CMK (cell line): ENCODE results near the gene AGGF1.
"Not testable (repeated sequence)": the region's sequence is repeated elsewhere in the genome, so short reads cannot be mapped to it uniquely, and the experiment has no call there.

Experiments
- DNase-seq: peaks from one replicate; pipeline ENCODE4 v3.0.0-alpha.2; 2010; ENCODE audit warnings: low read depth

Gene AGGF1

DNA sequence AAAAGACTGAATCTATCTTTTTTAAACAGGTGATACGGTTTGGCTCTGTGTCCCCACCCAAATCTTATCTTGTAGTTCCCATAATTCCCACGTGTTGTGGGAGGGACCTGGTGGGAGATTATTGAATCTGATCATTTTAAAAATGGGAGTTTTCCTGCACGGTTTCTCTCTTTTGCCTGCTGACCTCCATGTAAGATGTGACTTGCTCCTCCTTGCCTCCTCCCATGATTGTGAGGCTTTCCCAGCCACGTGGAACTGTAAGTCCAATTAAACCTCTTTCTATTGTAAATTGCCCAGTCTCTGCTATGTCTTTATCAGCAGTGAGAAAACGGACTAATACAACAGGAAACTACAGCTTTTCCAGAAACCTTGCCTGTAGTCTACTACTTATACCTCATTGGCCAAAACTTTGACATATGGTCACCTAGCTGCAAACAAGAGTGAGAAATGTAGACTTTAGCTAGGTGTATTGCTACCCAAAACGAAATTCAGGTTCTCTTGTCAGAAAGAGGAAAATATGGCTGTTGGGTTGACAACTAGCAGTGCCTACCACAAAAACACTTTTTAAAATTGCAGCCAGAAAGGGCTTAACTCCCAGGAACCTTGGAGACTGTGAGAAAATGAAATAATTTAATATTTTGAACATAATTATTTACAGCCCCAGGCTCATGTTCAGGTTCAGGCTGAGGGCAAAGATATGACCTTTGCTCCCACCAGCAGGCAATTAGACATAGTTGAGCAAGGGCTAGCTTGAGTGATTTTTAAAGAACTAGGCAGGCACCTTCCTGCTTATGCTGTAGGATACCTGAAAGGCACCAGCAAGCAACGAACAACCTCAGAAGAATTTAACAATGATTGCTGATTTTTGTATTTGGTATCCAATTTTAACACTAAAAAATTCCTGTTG, 7.4 kb upstream of the AGGF1 start:
- no peak for DNase-seq

- no peak for DNase-seq
Measured at GRCh38 chr5:77024490-77024889, 5.7 kb upstream of the AGGF1 start.

DNA sequence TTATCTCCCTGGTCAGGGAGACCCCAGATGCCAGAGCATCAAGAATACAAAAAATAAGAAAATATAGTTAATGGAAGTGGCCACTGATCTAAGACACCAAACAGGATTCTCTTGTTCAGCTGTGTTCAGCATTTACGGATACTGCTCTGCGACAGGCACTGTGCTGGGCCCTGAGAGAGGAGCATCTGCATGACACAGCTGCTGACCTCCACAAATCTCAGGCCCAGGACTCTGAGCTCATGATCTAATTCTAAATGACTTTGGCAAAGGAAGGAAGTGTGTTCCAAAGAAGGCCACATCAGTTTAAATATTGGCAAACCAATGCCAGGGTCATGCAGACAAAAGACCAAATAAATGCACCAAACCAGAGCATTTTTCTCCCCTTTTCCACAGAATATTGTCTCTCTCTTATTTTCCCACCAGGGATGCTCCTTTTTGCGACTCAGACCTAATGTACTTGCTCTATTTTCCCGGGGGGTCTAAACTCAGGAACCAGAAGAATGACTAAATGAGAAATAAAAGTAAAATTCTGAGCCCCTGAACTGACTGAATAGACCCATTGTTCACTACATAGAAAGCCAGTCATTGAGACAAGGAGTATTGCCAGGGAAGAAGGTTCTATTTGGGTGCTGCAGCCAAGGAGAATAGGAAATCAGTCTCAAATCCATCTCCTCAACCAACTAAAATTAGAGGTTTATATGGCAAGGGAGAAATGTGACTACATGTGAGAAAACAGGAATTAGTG, 1.4 kb upstream of the AGGF1 start:
- DNase-seq, result no peak

DNA sequence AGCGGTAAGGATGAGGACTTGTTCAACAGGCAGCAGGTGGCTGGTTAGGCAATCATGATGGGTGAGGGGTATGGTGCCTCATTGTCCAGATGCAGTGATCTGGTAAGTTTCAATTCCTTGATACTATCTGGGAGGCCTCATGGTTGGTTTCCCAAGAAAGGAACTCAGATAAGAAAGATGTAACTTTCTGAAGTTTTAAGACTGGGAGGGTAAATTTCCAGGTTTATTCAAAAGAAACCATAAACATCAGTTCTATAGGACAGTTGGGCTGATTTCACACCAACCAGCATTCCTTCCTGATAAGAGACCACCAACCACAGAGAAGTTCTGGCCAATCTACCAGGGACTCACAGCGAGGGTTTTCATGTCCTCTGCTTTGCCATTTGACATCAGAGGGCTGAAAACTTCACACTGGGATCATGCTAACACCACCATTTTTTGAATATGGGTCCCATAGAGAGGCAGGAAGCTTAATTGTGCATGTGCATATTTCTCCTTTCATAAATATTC, 773 bp upstream of the AGGF1 start:
- no peak for DNase-seq

DNA sequence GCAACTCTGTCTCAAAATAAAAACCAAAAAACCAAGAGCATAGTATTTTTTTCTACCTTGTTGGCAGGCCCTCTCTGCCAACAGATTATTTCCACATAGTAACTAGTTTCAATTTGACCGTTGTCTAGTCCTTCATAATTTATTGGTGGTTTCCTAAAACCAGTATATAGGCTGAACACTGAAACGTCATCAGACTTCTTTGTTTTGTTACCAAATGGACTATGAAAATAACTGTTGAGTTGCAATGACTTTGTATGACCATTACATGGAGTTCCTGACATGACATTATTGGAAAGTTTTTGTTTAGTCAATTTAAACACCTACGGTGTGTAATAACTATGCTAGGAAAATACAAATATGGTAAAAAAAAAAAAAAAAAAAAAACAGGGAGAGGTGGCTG, 1.7 kb downstream of the AGGF1 start:
- DNase-seq, result no peak

DNA sequence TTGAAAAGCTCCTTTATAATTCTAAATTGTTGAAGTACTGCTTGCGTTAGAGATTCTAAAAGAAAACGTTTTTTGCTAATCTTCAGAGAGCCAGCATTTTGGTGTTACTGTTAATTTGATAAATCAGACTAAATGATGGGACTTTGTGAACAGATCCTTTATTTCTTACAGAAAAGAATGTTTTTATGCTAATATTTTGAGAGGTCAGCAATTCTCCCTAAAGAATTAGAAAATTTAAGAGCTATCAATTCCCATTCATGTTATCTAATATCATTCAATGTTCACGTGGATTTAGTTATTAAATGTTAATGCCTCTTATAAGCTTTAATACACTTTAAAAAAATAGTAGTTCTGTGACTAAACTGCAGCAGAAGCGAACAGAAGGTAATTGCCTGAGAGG, 2.4 kb downstream of the AGGF1 start:
- DNase-seq, result no peak

DNA sequence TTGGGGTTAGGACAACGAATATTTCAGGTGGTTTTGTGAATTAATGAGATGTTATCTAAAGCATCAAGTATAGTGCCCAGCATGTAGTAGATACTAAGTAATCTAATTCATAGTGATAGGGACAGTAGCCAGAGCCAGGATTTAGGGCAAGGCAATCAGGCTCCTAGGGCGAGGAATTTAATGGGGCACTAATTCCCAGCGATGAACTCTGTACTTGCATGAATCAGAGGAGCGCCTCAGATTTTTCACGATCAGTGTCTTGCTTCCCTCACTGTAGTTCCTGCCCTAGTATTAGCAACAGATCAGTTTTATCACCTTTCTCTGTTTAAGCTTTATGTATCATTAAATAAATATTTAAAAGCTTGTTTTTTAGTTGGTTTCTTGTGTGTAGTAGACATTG, 3.1 kb downstream of the AGGF1 start:
- DNase-seq, result no peak

- DNase-seq, result no peak
Measured at GRCh38 chr5:77035950-77036349, 5.7 kb downstream of the AGGF1 start.

DNA sequence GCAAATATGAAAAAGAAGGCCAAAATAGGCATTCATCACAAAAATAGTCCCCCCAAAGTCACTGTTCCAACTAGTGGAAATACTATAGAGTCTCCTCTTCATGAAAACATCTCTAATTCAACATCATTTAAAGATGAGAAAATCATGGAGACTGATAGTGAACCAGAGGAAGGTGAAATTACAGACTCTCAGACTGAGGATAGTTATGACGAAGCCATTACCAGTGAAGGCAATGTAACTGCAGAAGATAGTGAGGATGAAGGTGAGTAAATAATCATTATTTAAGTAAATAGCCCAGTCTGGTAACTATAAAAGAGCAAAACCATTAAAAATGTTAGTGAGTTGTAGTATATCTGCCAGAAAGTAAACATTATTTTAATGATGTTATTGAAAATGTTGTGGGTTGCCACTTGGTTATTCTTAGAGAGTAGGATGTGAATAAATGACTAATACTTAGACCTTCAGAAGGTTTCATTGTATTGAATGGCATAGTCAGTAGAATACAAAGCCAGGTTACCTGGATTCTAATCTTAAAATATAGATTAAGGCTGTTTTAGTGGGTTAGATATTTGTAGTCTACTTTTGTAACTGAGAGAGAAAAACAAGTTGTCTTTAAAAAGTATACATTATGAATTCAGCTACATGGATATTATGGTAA, 16.3 kb downstream of the AGGF1 start:
- no peak for DNase-seq

DNA sequence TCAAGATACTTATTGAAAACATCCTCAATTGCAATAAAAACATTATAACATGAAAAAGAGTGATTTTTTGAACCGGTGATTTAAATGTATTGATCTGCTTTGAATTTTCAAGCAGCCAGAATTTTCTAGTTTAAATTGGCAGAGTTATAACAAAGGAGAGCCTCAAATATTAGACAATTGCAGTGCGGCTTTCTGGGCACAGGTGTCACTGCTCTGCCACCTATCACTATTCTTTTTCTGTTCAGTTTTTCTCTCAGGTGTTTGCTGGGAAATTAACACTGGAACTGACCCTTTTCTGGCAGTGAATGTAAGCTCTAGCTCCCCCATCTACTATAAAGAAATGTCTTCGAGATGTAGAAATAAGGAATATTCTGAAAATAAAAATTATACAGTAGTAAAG, 33.8 kb downstream of the AGGF1 start:
- DNase-seq, result no peak

GRCh38 chr5:77065256-77065655, 35.1 kb downstream of the AGGF1 start:
- no peak for DNase-seq

GRCh38 chr5:77066184-77066583, 36.0 kb downstream of the AGGF1 start:
- DNase-seq, result no peak

DNA sequence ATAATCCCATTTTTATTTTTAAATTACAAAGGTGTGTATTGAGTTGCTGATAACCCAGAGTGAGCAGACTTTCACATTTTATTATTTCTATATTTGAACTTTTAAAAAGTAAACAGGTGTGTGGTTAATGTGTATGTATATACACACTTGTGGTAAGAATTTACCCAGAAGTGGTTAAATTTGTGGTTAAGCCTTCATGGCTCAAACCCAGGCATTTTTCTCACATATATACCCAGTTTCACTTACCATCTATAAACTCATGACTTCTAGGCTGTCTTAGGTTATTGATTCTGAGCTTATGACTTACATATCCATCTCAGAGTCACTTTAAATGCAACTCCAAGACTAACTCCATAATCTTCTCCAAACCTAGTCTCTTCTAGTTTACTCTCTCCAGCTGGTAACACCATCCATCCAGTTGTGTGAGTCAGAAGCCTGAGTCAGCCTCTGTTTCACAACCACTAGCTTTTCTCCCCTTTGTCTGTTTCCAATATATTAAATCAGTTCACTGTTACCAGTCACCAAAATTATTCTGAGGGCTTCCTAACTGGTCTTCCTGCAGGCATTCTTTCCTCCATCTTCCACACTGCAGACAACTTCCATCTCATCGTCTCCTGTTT, 36.7 kb downstream of the AGGF1 start:
- no peak for DNase-seq

DNA sequence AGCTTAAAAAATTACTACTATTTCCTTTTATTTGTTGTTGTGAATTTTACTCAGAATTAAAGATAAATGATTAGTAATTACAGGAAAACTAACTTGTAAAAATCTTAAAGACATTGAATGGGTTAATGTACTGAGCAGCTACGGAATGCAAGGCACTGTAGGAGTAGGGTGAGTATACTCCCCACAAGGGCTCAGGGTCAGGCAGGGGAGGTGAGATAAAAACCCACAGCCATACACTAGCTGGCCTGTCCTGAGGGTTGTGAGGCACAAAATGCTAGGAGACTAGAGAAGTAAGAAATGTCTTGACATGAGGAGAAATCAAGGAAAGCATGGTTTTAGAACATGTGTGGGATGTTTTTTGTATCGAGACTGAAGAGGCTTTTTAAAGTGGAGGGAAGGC, 43.5 kb downstream of the AGGF1 start:
- DNase-seq, result no peak

- DNase-seq, result no peak
Measured at GRCh38 chr5:77074745-77075144, 44.5 kb downstream of the AGGF1 start.

DNA sequence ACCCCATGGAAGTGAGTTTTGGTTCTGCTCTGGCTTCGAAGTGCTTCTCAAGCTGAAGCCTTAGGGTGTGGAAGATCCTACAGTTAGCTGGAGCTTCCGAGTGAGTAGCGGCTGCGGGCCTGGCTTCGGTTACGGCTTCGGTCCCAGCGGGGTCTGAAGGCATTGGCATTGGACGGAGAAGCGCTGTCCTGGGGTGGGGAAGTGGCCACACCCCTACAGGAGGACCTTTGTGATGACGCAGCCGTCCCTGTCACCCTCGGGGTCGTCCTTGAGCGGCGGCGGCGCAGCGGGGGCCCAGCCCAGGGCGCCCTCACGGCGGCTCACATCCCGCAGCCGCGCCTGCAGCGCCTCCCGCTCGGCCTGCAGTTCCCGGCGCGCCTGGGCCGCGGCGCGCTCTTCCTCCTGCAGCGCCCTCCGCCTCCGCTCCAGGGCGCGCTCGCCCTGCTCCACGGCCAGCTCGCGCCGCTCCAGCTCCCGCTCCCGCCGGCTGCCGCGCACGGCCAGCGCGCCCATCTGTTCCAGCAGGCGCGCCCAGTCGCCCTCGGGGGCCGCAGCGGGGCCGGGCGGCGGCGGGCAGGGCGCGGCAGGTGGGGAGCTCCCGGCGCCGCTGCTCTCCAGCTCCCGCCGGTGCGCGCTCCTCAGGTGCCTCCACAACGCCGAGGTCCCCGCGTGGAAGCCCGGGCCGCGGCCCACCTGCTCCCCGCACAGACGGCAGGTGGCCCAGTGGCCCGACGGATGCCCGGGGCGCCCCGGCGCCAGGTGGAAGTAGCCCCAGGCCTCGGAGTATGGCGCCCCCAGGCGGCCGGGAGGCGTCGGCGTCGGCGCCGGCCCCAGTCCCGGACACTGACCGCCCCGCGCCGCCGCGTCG, 47.0 kb downstream of the AGGF1 start:
- DNase-seq, result peak; percentile 20

DNA sequence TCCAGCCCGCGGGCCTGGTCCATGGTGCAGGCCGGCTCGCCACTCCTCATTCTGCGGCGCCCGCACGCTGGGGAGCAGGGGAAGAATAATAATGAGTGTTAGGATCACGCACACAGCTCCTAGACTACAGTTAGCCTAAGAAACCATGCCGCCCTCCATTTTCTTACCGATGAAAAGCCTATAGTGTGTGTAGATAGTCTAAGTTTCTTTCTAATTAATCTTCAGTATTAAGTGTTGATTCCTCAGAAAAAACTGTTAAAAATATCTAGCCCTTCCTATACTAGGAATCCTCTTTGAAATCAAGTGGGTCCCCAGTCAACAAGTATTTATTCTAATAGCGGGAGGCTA, 47.6 kb downstream of the AGGF1 start:
- no peak for DNase-seq

GRCh38 chr5:77080479-77080878, 50.3 kb downstream of the AGGF1 start:
- not testable (repeated sequence) for DNase-seq

DNA sequence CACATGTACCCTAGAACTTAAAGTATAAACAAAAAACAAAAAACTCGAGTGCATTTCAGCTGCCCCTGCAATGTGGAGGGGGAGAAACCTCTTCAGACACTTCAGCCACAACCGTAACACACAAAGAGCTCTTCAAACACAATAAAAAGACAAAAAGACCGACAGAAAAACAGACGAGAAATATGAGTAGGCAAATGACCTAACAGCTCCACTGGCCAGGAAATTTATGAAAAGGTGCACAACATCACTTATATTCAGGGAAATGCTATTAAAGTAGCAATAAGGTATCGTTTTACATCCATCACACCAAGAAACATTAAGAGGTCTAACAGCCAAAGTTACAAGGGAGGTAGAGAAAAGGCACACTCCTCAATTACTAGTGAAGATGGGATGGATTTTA, 50.7 kb downstream of the AGGF1 start:
- no peak for DNase-seq

DNA sequence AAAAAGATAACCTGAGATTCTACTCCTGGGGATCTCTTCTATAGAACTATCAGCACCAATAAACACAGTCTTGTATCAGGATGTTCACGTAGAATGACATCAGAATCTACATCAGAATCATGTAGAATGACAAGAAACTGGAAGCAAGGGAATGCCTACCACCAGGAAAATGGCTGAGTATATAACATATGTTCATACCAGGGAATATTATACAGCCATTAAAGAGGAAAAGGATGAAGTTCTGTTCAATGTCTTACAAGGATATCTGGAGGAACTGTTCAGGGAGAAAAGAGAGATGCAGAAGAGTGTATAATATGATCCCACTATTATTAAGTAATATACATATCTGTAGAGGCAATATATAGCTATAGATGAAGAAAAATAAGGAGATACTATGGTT, 52.1 kb downstream of the AGGF1 start:
- DNase-seq, result no peak

DNA sequence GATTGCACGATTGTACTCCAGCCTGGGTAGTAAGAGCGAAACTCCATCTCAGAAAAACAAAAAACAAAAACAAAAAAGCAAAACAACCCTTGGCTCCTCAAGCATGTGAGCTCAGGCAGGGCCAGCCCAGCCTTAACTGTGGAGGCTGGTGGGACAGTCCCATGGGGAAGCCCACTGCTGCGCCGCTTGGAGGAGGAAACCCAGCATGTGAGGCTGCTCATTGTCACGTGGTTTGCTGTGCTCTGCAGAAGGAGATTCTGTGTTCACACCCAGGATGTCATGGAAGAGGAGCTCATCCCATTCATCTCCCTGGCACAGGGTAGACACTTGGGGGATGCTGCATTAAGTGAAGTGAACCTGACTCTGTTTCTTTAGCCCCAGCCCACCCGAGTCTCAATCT, 52.9 kb downstream of the AGGF1 start:
- no peak for DNase-seq

DNA sequence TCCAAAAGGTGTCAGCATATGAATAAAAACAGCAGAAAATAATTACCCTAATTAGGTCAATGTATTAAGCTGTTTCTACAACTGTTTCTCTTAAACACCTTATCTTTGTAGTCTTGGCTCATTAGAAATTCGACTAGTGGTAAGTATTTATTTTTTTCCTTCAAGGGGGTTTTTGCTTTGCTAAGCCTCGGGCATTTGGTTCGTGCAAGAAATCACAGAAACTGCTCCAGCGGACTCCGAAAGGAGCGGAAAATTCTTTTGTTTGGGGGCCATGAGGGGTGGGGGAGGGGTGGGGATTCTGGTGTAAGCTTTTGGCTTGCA, 56.1 kb downstream of the AGGF1 start:
- DNase-seq, result no peak
